ENCODE data around the gene DLEC1. TPM values are rescaled to one million over a fixed set of nuclear protein-coding genes. Genes with fewer than 3 reads are reported as not detected.

DLEC1 gene
- total RNA-seq, 1 experiment from 2014 or later: not detected

GRCh38 chr3:37997791-37998370, 41.1 kb upstream of the DLEC1 start:
- Histone ChIP-seq H3K4me3 (no peak overlapping the region), H3K27ac (no peak overlapping the region), H3K9me3 (replicated peaks) (no peaks in the 10 kb centered on the region), H3K27me3 (no peaks in the 10 kb centered on the region), H3K4me1 (no peaks in the 10 kb centered on the region), H3K36me3 (no peaks in the 10 kb centered on the region)
- DNase-seq: no peak

- H3K36me3 ChIP-seq: no peaks in the 10 kb centered on the region
- H3K27ac ChIP-seq: no peak overlapping the region
- no peak overlapping the region for H3K4me3 ChIP-seq
- peaks cover 3% of the 10 kb centered on the region; the same call in 1 of the 2 replicates for H3K4me1 ChIP-seq
- H3K27me3 ChIP-seq: no peaks in the 10 kb centered on the region
- no peaks in the 10 kb centered on the region for H3K9me3 ChIP-seq (replicated peaks)
- no peak for DNase-seq
Observed at GRCh38 chr3:37999836-38000235, 39.2 kb upstream of the DLEC1 start.

DNA sequence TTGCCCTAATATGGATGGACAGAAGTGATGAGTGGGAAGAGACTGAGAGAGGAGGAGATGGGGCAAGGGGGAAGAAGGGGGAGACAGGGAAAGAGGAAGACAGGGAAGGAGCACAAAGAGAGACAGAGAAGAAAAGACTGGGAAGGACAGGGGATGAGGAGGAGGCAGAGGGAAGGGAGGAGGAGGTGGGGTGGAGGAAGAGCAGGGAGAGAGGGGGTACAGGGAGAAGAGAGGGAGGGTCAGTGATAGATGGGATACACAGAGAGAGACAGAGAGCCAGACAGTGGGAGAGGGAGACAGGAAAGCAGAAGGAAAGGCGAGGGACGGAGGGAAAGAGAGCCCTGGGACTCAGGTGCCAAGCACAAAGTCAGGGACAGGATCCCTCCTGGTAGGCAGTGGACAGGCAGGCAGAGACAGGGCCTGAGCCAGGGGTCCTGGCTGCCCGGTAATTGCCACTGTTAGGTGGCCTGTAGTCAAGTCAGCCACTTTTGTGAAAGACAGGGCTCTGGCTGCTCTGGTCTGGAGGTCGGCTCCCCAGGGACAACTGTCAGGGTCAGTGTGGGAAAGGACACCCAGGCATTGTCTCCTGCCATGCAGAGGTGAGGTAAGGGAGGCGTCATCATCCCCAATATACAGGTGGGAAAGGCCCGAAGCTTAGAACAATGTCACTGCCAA, 38.6 kb upstream of the DLEC1 start:
- peaks cover 3% of the 10 kb centered on the region; the same call in 1 of the 2 replicates for H3K4me1 ChIP-seq
- no peak for DNase-seq
- no peaks in the 10 kb centered on the region for H3K27me3 ChIP-seq
- no peak overlapping the region for H3K27ac ChIP-seq
- H3K9me3 ChIP-seq (replicated peaks): no peaks in the 10 kb centered on the region
- H3K4me3 ChIP-seq: no peak overlapping the region
- no peaks in the 10 kb centered on the region for H3K36me3 ChIP-seq

DNA sequence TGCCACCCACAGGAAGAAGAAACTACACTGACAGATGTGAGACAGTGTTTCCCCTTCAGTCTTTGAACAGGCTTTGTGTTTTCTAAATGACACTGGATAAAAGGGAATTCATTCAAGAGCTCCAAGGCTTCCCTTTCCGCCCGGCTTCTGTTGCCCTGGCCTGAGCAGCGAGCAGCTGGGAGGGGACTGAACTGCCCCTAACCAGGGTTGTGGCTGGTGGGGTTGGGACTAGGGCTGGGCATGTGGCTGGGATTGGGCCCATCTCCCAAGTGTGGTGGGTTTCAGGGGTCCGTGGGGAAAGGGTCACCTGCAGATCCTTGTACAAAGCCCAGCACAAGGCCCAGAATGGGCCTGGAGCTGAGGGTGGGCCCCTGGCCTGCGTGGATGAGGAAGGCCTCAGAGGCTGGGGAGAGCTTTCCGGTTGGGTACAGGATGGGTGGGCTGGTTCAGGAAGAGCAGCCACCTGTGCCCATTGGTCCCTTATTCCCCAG, 38.0 kb upstream of the DLEC1 start:
- Histone ChIP-seq H3K9me3 (replicated peaks) (no peaks in the 10 kb centered on the region), H3K4me1 (peaks cover 3% of the 10 kb centered on the region; the same call in 1 of the 2 replicates), H3K27ac (no peak overlapping the region), H3K27me3 (no peaks in the 10 kb centered on the region), H3K36me3 (no peaks in the 10 kb centered on the region), H3K4me3 (no peak overlapping the region)
- DNase-seq: no peak

GRCh38 chr3:38001456-38002081, 37.4 kb upstream of the DLEC1 start:
- no peaks in the 10 kb centered on the region for H3K36me3 ChIP-seq
- H3K4me1 ChIP-seq: peaks cover 3% of the 10 kb centered on the region; the same call in 1 of the 2 replicates
- no peaks in the 10 kb centered on the region for H3K27me3 ChIP-seq
- no peak overlapping the region for H3K27ac ChIP-seq
- no peak overlapping the region for H3K4me3 ChIP-seq
- DNase-seq: no peak
- no peaks in the 10 kb centered on the region for H3K9me3 ChIP-seq (replicated peaks)

DNA sequence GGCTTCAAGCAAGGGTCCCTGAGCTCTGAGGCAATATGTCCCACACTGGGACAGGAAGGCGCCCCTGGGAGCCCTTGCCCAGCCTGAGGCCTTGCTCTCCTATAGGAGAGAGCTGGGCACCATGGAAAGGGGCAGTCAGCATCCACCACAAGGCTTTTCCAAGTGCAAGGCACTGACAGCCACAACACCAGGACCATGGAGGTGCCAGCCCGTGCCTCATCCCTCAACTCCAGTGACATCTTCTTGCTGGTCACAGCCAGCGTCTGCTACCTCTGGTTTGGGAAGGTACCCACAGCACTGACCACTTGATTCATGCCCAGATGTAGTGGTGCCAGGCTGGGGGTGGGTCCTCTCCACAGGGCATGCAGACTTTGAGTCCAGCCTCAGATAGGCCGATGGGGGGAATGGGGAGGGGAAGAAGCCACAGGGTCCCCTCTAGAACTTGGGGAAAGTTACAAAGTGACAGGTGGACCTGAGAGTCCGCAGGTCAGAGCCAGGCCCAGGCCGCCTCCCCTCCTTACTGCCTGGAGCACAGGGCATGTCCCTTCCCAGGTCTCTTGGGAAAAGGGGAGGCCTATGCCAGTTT, 36.6 kb upstream of the DLEC1 start:
- Histone ChIP-seq H3K27me3 (no peaks in the 10 kb centered on the region), H3K36me3 (no peaks in the 10 kb centered on the region), H3K4me3 (no peak overlapping the region), H3K27ac (no peak overlapping the region), H3K4me1 (peaks cover 3% of the 10 kb centered on the region; the same call in 1 of the 2 replicates), H3K9me3 (replicated peaks) (no peaks in the 10 kb centered on the region)
- DNase-seq: no peak

- Histone ChIP-seq H3K4me3 (no peak overlapping the region), H3K36me3 (no peaks in the 10 kb centered on the region), H3K9me3 (replicated peaks) (no peaks in the 10 kb centered on the region), H3K27me3 (no peaks in the 10 kb centered on the region), H3K27ac (no peak overlapping the region), H3K4me1 (peaks cover 3% of the 10 kb centered on the region; the same call in 1 of the 2 replicates)
- no peak for DNase-seq
Observed at GRCh38 chr3:38002940-38003339, 36.1 kb upstream of the DLEC1 start.

GRCh38 chr3:38003371-38003816, 35.6 kb upstream of the DLEC1 start:
- no peaks in the 10 kb centered on the region for H3K9me3 ChIP-seq (replicated peaks)
- H3K36me3 ChIP-seq: no peaks in the 10 kb centered on the region
- H3K27ac ChIP-seq: no peak overlapping the region
- peaks cover 3% of the 10 kb centered on the region; the same call in 1 of the 2 replicates for H3K4me1 ChIP-seq
- H3K4me3 ChIP-seq: no peak overlapping the region
- peak; percentile 31 to 65 for DNase-seq
- no peaks in the 10 kb centered on the region for H3K27me3 ChIP-seq

- Histone ChIP-seq H3K4me3 (no peak overlapping the region), H3K4me1 (peaks cover 3% of the 10 kb centered on the region; the same call in 1 of the 2 replicates), H3K36me3 (no peaks in the 10 kb centered on the region), H3K27ac (no peak overlapping the region), H3K27me3 (no peaks in the 10 kb centered on the region), H3K9me3 (replicated peaks) (no peaks in the 10 kb centered on the region)
- DNase-seq: peak in 1 of 2 experiments; percentile 9
Observed at GRCh38 chr3:38003817-38004414, 35.1 kb upstream of the DLEC1 start.

- H3K27me3 ChIP-seq: no peaks in the 10 kb centered on the region
- H3K27ac ChIP-seq: no peak overlapping the region
- no peak overlapping the region for H3K4me3 ChIP-seq
- H3K9me3 ChIP-seq (replicated peaks): no peaks in the 10 kb centered on the region
- peaks cover 3% of the 10 kb centered on the region; the same call in 1 of the 2 replicates for H3K4me1 ChIP-seq
- DNase-seq: peak; percentile 63 to 78
- no peaks in the 10 kb centered on the region for H3K36me3 ChIP-seq
Observed at GRCh38 chr3:38004415-38005075, 34.5 kb upstream of the DLEC1 start.

DNA sequence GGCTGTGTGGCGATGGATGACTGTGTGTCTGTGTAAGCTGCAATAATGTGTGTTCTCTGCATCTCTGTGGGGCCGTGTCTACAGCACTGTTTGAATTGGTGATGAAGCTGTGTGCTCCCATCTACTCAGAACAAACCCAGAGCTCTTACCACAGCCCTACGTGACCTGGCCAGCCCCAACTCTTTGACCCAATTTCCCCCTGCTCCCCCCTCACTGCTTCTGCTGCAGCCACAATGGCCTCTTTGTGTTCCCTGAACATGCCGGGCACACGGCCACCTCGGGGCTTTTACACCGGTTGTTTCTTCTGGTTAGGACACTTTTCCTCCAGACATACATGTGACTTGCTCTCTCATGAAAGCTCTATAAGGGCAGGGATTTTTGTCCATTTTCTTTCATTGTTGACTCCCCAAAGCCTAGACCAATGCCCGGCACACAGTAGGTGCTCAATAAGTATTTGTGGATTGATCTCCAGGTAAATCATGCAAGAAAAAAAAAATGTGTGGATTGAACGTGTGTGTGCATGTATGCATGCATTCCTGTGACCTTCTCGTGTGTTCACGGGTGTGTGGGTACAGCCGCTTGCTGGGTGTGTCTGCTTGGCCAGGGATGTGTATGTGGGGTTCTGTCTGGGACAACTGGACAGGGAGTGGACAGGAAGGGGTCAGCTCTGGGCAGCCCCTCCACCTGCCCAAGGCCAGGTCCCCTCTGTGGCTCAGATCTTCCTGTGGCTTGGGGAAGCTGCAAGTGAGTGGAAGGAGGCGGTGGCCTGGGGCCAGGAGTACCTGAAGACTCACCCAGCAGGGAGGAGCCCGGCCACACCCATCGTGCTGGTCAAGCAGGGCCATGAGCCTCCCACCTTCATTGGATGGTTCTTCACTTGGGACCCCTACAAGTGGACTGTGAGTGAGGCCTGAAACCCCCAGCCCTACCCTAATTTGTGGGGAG, 33.7 kb upstream of the DLEC1 start:
- DNase-seq: peak; percentile 27 to 46
- no peaks in the 10 kb centered on the region for H3K9me3 ChIP-seq (replicated peaks)
- H3K4me1 ChIP-seq: peaks cover 3% of the 10 kb centered on the region; the same call in 1 of the 2 replicates
- no peaks in the 10 kb centered on the region for H3K27me3 ChIP-seq
- no peaks in the 10 kb centered on the region for H3K36me3 ChIP-seq
- no peak overlapping the region for H3K4me3 ChIP-seq
- H3K27ac ChIP-seq: no peak overlapping the region

GRCh38 chr3:38006031-38006430, 33.0 kb upstream of the DLEC1 start:
- Histone ChIP-seq H3K9me3 (replicated peaks) (no peaks in the 10 kb centered on the region), H3K27me3 (no peaks in the 10 kb centered on the region), H3K4me1 (peaks cover 3% of the 10 kb centered on the region; the same call in 1 of the 2 replicates), H3K36me3 (no peaks in the 10 kb centered on the region), H3K4me3 (no peak overlapping the region), H3K27ac (no peak overlapping the region)
- DNase-seq: no peak

DNA sequence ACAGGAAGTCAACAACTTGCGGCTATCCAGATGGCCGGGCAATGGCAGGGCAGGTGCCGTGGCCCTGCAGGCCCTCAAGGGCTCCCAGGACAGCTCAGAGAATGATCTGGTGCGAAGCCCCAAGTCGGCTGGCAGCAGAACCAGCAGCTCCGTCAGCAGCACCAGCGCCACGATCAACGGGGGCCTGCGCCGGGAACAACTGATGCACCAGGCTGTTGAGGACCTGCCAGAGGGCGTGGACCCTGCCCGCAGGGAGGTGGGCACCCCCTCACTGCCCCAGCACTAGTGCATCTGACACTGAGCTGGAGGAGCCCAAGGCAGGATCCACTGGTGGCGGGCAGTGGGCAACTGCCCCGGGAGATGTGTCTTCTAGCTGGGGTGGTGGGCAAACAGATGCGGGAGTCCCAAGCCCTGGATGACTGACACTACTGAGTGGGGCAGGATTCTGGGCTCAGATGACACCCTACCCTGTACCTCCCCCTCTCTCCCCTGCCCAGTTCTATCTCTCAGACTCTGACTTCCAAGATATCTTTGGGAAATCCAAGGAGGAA, 32.5 kb upstream of the DLEC1 start:
- no peak for DNase-seq
- Histone ChIP-seq H3K36me3 (no peaks in the 10 kb centered on the region), H3K27ac (no peak overlapping the region), H3K27me3 (no peaks in the 10 kb centered on the region), H3K4me1 (peaks cover 3% of the 10 kb centered on the region; the same call in 1 of the 2 replicates), H3K4me3 (no peak overlapping the region), H3K9me3 (replicated peaks) (no peaks in the 10 kb centered on the region)
